Mucosa of rectum (tissue), 2 donors: Measurements from ENCODE around the gene BEND6.
A peak's percentile ranks its signal among the peaks of the same experiment; 100 is the strongest.

Source experiments
- H3K27ac ChIP-seq, 2 donors: one replicate each; pipeline ENCODE4 v1.7.0; 2013; ENCODE audit warnings: inconsistent platforms in 2 of 2, low read depth in 2 of 2, low read length in 2 of 2
- H3K27me3 ChIP-seq, 2 donors: one replicate each; pipeline ENCODE4 v1.7.0; 2013; ENCODE audit warnings: low read length in 2 of 2; ENCODE audit not compliant: control insufficient read depth in 2 of 2, insufficient read depth in 2 of 2
- H3K36me3 ChIP-seq, 2 donors: one replicate each; pipeline ENCODE4 v1.7.0; 2013; ENCODE audit warnings: low read length in 2 of 2; ENCODE audit not compliant: control insufficient read depth in 2 of 2, insufficient read depth in 2 of 2
- H3K4me1 ChIP-seq, 2 donors: one replicate each; pipeline ENCODE4 v1.7.0; 2013; ENCODE audit warnings: low read length in 2 of 2, mild to moderate bottlenecking in 1 of 2; ENCODE audit not compliant: control insufficient read depth in 2 of 2, insufficient read depth in 2 of 2
- H3K4me3 ChIP-seq, 2 donors: one replicate each; pipeline ENCODE4 v1.7.0; 2013; ENCODE audit warnings: low read length in 2 of 2
- H3K9ac ChIP-seq, 2 donors: one replicate each; pipeline ENCODE4 v1.7.0; 2013; ENCODE audit warnings: low read length in 2 of 2, low read depth in 1 of 2, mild to moderate bottlenecking in 1 of 2
- H3K9me3 ChIP-seq, 2 donors: one replicate each; pipeline ENCODE4 v1.7.0; 2013; ENCODE audit warnings: low read length in 2 of 2; ENCODE audit not compliant: control insufficient read depth in 2 of 2
- donor health status: healthy.
- donor health status: Normal muscosa, but diverticular disease.

BEND6 gene, protein sequence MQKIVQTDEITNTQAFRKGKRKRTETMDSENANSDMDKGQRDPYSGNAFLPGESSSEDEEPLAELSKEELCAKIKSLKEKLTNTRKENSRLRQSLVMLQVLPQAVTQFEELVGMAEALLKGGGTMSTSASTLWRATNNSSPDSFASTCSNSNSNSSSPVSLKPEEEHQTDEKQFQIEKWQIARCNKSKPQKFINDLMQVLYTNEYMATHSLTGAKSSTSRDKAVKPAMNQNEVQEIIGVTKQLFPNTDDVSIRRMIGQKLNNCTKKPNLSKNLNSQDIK

DNA sequence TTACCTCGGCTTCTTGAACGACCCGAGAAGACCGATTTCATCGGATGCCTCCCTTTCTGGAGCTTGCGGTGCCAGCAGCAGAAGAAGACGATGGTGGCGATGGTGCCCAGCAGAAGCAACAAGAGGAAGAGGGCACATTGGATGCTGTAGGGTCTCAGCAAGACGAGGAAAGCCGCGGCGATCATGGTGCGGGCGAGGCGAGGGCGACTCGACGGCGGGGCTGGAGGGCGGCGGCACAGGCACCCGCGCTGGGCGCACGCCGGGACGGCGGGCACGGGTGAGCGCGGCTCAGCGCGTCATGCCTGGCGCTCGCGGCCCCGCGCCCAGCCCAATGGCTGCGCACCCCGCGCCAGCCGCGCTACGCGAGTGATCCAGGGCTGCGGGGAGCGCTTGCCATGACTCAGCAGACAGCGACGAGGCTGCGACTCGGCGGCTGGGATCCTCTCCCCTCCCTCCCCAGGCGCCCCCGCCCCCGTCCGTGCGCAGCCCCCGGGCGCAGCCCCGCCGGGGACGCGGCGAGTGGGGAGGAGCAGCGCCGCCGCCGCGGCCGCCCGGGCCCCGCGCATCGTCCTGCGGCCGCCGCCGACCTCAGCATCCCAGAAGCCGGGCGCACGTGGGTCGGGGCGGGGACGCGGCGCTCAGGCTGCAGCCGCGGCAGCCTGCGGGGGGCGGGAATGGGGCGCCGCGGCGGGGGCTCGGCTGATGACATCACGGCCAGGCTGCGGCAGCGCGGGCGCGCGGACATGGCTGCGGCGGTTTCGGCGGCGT, at the start of gene BEND6:
Gene BEND6, plus strand, starts transcription at position 705 of the 768 bp plus-strand sequence. CDS start 26,704 bp downstream, outside the sequence.
- Histone ChIP-seq H3K4me1 (peaks cover 0 to 5% of the 10 kb centered on the region in 2 donors), H3K9ac (peak within 1 kb of the TSS; percentile 19 to 34), H3K4me3 (peak within 1 kb of the TSS; percentile 62 to 65), H3K27ac (peak within 1 kb of the TSS; percentile 8 to 26), H3K9me3 (no peaks in the 10 kb centered on the region), H3K36me3 (no peaks in the 10 kb centered on the region), H3K27me3 (peaks cover 19 to 32% of the 10 kb centered on the region in 2 donors)

DNA sequence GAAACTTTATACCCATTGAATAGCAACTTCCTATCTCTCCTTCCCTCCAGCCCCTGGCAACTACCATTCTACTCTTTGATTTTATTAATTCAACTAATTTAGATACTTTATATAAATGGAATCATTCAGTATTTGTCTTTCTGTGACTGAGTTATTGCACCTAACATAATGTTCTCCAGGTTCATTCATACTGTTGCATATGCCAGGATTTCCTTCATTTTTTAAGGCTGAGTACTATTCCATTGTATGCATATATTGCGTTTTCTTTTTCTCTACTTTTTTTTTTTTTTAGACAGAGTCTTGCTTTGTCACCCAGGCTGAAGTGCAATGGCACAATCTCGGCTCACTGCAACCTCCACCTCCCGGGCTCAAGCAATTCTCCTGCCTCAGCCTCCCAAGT, 49.5 kb upstream of the BEND6 start:
- Histone ChIP-seq H3K27me3 (no peaks in the 10 kb centered on the region), H3K27ac (no peak overlapping the region), H3K9me3 (no peaks in the 10 kb centered on the region), H3K9ac (no peak overlapping the region), H3K36me3 (no peaks in the 10 kb centered on the region), H3K4me3 (no peak overlapping the region), H3K4me1 (no peaks in the 10 kb centered on the region)

DNA sequence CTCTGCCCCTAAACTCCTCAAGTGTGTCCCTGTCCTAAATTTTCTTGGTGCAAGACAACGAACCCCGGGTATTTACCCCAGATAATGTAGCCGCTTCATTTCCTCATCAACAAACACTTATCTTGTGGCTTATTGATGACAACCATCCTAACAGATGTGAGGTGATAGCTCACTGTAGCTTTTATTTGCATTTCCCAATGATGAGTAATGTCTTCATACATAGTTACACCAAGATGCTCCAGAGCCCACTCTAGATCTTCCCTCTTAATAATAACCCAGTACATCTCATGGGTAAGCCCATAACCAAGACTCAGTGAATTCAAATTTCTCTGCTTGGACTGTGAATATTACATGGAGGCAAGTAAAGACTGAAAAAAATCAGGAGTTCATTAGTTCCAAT, 48.2 kb upstream of the BEND6 start:
- no peaks in the 10 kb centered on the region for H3K9me3 ChIP-seq
- H3K27ac ChIP-seq: no peak overlapping the region
- no peaks in the 10 kb centered on the region for H3K36me3 ChIP-seq
- H3K4me1 ChIP-seq: no peaks in the 10 kb centered on the region
- H3K27me3 ChIP-seq: no peaks in the 10 kb centered on the region
- H3K9ac ChIP-seq: no peak overlapping the region
- H3K4me3 ChIP-seq: no peak overlapping the region

DNA sequence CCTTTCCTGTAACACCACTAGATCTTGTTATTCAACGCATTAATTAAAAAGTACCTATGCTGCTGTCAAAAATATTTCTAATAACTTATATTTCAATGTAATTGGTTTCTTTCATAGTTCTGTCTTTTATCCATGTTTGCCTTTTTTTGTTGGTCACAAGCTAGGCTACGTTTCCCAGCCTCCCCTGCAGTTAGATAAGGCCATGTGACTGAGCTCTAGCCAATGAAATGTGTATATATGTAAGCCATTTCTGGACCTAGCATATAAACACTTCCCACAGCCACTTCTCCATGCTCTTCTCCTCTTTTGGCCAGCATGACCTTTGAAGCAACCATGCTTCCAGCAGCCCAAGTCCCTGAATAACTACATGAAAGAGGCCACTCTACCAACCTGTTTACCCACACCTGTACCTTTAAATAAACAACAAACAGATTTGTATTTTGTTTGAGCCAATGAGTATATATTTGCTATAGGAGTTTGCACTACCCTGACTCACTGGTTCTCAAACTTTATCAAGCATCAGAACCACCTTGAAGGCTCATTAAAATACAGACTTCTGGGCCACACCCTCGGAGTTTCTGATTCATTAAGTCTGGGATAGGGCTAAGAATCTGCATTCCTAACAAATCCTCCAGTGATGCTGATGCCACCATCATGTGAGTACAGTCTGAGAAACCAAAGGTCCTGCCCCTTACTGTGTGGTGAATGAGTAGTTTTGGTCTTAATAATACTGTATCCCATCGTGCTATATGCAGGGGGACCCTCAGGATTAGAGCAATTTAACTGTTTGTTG, 45.6 kb upstream of the BEND6 start:
- H3K4me3 ChIP-seq: no peak overlapping the region
- H3K4me1 ChIP-seq: no peaks in the 10 kb centered on the region
- no peaks in the 10 kb centered on the region for H3K36me3 ChIP-seq
- no peak overlapping the region for H3K27ac ChIP-seq
- H3K27me3 ChIP-seq: no peaks in the 10 kb centered on the region
- no peak overlapping the region for H3K9ac ChIP-seq
- H3K9me3 ChIP-seq: no peaks in the 10 kb centered on the region

DNA sequence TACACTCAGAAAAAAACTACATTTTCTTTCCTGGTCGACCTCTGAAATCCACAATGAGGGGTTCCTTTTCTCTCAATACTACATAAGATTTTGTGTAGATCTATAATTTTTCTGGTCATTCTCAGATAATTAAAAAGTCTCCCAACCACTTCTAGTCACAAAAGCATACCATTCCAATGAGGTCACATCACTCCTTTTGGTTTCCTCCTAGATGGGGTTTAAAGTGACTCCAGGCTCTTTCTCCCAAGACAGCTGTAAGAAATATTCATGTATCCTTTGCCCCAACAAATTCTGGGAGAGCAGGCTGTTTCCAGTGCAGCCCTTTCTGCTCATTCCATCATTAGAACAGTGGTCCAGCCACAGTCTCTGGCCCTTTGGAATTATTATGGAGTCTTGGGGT, 43.1 kb upstream of the BEND6 start:
- no peak overlapping the region for H3K9ac ChIP-seq
- H3K4me3 ChIP-seq: no peak overlapping the region
- no peaks in the 10 kb centered on the region for H3K9me3 ChIP-seq
- no peaks in the 10 kb centered on the region for H3K4me1 ChIP-seq
- no peaks in the 10 kb centered on the region for H3K36me3 ChIP-seq
- no peak overlapping the region for H3K27ac ChIP-seq
- no peaks in the 10 kb centered on the region for H3K27me3 ChIP-seq

DNA sequence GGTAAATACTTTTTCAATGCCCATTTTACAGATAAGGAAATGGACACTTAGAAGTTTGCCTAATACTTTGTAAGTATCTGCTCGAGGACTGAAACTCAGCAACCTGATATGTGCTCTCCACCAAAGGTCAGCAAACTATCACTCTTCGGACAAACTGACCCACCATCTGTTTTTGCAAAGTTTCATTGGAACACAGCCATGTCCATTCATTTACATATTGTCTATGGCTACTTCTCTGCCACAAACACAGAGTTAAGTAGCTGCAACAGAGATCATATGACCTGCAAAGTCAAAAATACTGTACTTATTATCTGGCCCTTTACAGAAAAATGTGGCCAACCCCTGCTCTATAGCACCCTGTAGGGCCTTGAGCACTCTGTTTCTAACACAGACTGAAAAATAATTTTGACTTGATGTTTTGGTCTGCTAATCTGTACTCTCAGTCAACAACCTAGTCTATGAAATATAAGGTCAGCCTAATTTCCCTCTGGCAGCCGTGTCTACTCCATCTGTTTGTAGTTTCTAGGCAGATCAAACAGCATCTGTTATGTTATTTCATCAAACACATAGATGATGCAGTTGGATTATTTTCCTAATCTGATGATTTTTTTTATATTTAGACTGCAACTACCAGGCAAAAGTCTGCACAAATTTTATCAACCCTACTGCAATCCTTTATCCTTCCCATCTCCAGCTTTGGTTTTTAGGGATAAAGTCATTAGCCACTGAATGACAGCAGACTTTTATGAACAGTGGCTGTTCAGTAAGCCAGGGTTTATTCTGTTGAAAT, 41.4 kb upstream of the BEND6 start:
- Histone ChIP-seq H3K27ac (no peak overlapping the region), H3K4me3 (no peak overlapping the region), H3K4me1 (no peaks in the 10 kb centered on the region), H3K27me3 (no peaks in the 10 kb centered on the region), H3K9ac (no peak overlapping the region), H3K9me3 (no peaks in the 10 kb centered on the region), H3K36me3 (no peaks in the 10 kb centered on the region)

DNA sequence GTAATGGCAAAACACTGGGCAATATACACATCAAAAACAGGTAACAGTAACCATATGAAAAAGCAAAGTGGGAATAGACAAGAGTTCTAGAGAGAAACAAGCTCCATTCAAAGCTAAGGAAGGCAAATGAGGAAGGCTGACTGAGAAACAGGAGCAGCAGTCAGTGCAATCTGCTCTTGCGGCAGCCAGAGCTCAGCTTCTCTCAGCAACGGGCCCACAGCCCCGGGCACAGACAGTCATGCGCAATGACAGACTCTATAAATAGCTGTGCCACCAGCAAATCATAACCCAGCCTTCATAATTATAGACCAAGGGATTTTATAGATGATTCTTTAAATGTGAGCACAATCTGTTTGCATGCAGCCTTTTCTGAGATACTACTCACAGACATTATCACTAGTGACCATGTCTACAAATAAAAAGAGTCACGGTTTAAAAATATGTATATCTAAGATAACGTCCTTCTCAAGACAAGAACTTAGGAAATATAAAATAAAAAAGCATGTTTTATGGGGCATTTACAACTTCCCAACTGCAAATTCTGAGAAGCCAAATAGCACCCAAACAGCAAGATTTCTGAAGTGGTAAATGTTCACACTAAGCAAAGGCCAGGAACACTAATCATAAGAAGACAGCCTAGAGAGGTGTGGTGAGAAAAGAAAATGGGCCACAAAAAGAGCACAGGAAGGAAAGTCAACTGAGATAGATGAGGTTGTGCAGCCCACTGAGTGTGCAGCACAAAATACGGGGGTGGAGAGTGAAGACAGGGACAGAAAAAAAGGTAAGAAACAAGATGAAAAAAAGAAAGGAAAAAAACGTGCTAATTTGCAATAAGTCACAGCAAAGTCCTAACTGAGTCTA, 39.9 kb upstream of the BEND6 start:
- no peak overlapping the region for H3K9ac ChIP-seq

DNA sequence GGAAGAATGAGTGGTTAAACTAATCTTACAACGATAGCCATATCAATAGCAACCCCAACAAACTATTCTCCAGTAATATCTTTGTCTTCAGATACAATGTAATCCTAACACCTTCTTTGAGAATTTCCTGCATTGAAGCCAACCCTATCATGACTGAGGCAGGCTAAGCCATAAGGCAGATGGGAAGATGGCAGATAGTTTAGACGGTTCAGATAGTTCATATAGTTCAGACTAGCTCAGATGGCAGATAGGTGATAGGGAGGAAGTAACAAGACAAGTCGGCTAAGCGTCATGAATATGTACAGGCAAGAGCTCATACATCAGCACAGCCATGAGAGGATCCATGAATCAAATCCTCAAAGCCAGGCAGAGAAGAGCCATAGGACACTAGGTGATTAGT, 39.1 kb upstream of the BEND6 start:
- Histone ChIP-seq H3K27me3 (no peaks in the 10 kb centered on the region), H3K9ac (no peak overlapping the region), H3K4me1 (no peaks in the 10 kb centered on the region), H3K9me3 (no peaks in the 10 kb centered on the region), H3K4me3 (no peak overlapping the region), H3K27ac (no peak overlapping the region), H3K36me3 (no peaks in the 10 kb centered on the region)

More for the DNA sequence above, 39.9 kb upstream of the BEND6 start:
- Histone ChIP-seq H3K27ac (no peak overlapping the region), H3K4me1 (no peaks in the 10 kb centered on the region), H3K27me3 (no peaks in the 10 kb centered on the region), H3K9me3 (no peaks in the 10 kb centered on the region), H3K4me3 (no peak overlapping the region), H3K36me3 (no peaks in the 10 kb centered on the region)

DNA sequence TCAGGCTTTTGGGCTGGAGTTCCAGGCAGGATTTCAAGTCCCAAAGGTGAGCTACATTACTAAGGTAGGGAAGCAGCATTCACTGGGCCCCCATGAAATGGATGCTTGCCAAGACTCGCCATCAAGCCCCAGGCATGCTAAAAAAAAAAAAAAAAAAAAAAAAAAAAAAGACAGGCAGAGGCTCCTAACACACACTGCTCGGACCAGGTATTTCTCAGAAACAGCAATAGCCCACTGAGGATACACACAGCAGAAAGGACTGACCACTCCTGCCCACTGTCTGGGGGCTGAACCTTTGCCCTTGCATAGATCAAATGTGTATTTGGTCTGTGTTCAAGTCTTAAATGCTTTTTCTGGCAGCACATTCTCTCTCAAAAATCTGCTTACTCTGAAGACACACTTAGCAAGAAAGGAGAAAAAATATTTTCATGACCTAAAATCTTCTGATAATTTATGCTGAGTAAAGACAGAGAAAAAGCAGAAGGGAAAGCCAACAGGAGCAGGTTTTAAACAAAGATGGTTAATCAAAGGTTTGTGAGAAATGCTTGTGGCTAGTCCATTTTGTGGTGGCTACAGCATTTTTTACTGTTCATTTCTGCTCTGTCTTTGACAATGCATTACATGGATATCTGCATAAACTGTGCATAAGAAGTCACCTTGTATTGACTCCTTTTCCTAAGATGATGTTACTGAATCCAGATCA, 37.9 kb upstream of the BEND6 start:
- H3K9me3 ChIP-seq: no peaks in the 10 kb centered on the region
- H3K9ac ChIP-seq: no peak overlapping the region
- no peak overlapping the region for H3K27ac ChIP-seq
- H3K36me3 ChIP-seq: no peaks in the 10 kb centered on the region
- no peak overlapping the region for H3K4me3 ChIP-seq
- no peaks in the 10 kb centered on the region for H3K27me3 ChIP-seq
- no peaks in the 10 kb centered on the region for H3K4me1 ChIP-seq
